HG02840 (cell line): Measurements from ENCODE around the gene NKAIN4.

Experiments used
- ATAC-seq: cut with Tn5 transposase; IDR thresholded peaks from one replicate; pipeline ENCODE4 v1.9.1; 2021; ENCODE audit warnings: mild to moderate bottlenecking, moderate library complexity, moderate number of reproducible peaks; ENCODE audit not compliant: unreplicated experiment, low FRiP score

Gene NKAIN4

GRCh38 chr20:63240004-63240403, 14.3 kb downstream of the NKAIN4 start:
- no peak for ATAC-seq

- no peak for ATAC-seq
Measured at GRCh38 chr20:63239431-63239830, 14.8 kb downstream of the NKAIN4 start.

- ATAC-seq: no peak
Measured at GRCh38 chr20:63238514-63239125, 15.6 kb downstream of the NKAIN4 start.

GRCh38 chr20:63238031-63238430, 16.2 kb downstream of the NKAIN4 start:
- no peak for ATAC-seq

- ATAC-seq: no peak
Measured at GRCh38 chr20:63236116-63236837, 18.0 kb downstream of the NKAIN4 start.

- no peak for ATAC-seq
Measured at GRCh38 chr20:63235399-63235983, 18.8 kb downstream of the NKAIN4 start, which contains the start of gene BIRC7. Gene BIRC7, plus strand, starts transcription at chr20:63235905. Its CDS starts 192 bp downstream, at chr20:63236097.

- ATAC-seq: no peak
Measured at GRCh38 chr20:63234693-63235398, 19.4 kb downstream of the NKAIN4 start.

GRCh38 chr20:63233924-63234323, 20.3 kb downstream of the NKAIN4 start:
- ATAC-seq: no peak

- no peak for ATAC-seq
Measured at GRCh38 chr20:63233061-63233344, 21.3 kb downstream of the NKAIN4 start.

GRCh38 chr20:63232235-63233060, 21.8 kb downstream of the NKAIN4 start:
- no peak for ATAC-seq

GRCh38 chr20:63230800-63231268, 23.4 kb downstream of the NKAIN4 start:
- ATAC-seq: no peak

- no peak for ATAC-seq
Measured at GRCh38 chr20:63228806-63229205, 25.5 kb downstream of the NKAIN4 start.

GRCh38 chr20:63227260-63227659, 27.0 kb downstream of the NKAIN4 start:
- no peak for ATAC-seq

- no peak for ATAC-seq
Measured at GRCh38 chr20:63226042-63226943, 28.0 kb downstream of the NKAIN4 start.

- ATAC-seq: no peak
Measured at GRCh38 chr20:63225082-63225454, 29.2 kb downstream of the NKAIN4 start.

GRCh38 chr20:63224412-63225081, 29.7 kb downstream of the NKAIN4 start:
- no peak for ATAC-seq

GRCh38 chr20:63223826-63224207, 30.4 kb downstream of the NKAIN4 start:
- no peak for ATAC-seq

GRCh38 chr20:63223121-63223825, 31.0 kb downstream of the NKAIN4 start:
- no peak for ATAC-seq
